NCI-H748 (cell line): Measurements from ENCODE around the gene PEX12.
A peak's percentile ranks its signal among the peaks of the same experiment; 100 is the strongest.
"Not testable (repeated sequence)": the region's sequence is repeated elsewhere in the genome, so short reads cannot be mapped to it uniquely, and the experiment has no call there.

Experiments
- DNase-seq: peaks from one replicate; lab custom pipeline; 2025; ENCODE audit not compliant: unreplicated experiment; lab: John Stamatoyannopoulos, UW

Gene PEX12

GRCh38 chr17:35578929-35579432 lies 610 bp upstream of the PEX12 start:
- DNase-seq, result peak; percentile 16

DNA sequence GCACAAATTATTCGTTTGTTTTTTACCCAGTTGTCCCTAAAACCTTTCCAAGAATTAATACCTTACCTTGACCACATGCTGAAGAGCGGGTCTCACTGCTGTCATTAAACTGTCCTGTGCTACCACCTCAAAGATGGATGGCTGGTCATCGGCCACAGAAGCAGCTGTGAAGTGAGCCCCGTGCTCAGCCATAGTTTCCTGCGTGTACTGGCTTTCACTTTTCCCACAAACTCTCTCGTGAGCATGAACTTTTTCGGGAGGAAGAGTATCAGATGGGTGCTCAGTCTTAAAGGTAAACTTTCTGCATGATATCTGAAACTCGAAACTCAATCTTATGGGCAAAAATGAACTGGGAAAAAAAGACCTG lies 558 bp downstream of the PEX12 start:
- peak; percentile 26 for DNase-seq

- DNase-seq, result no peak
Observed at GRCh38 chr17:35575759-35576158, 2.6 kb downstream of the PEX12 start.

- DNase-seq, result no peak
Observed at GRCh38 chr17:35569405-35569804, 9.0 kb downstream of the PEX12 start.

- DNase-seq, result no peak
Observed at GRCh38 chr17:35568561-35568960, 9.8 kb downstream of the PEX12 start.

DNA sequence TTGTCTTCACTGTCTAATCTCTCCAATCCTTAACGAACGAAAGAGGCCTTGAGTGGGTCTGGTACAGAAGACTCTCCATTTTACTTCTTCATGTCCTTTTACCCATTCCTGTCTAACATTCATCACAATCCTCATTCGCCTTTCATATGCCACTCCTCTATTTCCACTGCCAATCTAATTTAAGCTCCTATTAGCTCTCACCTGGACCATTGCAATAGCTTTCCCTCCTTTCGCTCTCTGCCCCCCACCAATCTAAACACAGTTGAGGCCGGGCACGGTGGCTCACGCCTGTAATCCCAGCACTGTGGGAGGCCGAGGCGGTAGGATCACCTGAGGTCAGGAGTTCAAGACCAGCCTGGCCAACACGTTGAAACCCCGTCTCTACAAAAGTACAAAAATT lies 11.4 kb downstream of the PEX12 start:
- no peak for DNase-seq

- DNase-seq, result not testable (repeated sequence)
Observed at GRCh38 chr17:35563181-35563580, 15.2 kb downstream of the PEX12 start.

DNA sequence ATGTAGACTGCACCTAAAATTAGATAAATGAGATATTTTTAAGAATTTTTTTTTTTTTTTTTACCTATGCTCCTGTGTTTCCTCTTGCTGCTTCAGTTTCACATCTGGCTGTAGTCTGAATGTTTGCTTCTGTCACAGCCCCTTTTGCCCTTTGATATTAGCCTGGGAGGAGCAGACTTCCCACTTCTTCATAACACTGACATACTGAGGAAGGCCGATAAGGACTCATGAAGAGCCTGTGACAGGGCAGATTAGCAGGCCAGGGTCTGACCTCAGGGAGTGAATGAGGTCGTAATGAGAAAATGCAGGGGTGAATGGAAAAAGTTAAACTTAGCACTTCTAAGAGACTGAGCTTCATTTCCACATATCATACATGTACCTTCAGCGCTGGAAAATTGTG lies 17.7 kb downstream of the PEX12 start, which contains the start of gene SLFN14:
Gene SLFN14 (minus strand): TSS at position 117 of the 400 bp plus-strand sequence. CDS start 2,757 bp downstream, outside the sequence.
- no peak for DNase-seq

GRCh38 chr17:35559495-35560210 lies 18.7 kb downstream of the PEX12 start:
- no peak for DNase-seq

DNA sequence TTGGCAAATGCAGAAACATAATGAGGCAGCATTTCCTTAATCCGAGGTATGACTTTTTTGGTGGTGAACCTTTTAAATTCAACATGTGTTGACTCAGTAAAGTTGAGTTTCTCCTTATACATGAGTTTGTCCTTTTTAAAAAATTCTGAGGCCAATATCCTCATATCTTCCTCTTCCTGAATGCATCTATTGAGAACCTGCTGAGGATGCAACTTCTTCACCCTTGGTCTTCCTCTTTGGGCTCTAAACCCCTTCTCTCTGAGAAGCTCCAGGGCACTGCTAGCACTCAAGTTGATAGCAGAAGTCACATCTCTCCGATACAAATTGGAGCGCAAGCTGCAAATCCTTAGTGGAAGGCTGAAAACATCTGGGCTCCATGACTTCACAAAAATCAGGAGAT lies 21.0 kb downstream of the PEX12 start:
- DNase-seq, result no peak

- DNase-seq, result no peak
Observed at GRCh38 chr17:35555691-35556090, 22.7 kb downstream of the PEX12 start.

DNA sequence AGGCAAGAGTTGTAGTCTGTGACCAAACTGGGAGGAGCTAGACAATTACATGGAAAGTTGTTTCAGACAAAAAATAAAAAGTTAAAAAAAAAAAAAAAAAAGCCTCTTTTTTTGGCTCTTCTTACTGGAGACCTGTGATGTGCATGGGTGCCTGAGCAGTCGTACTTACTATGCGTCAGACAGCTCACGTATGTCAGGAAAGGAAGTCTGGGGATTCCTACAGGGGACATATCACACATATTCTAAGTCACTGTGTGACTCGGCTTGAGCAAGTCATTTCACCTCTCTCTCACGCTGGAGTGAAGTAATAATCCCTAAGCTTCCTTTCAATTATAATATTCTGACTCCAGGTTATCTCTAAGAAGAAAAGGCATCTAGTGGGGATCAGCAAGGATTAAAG lies 23.7 kb downstream of the PEX12 start:
- DNase-seq, result no peak

- no peak for DNase-seq
Observed at GRCh38 chr17:35553310-35553709, 25.1 kb downstream of the PEX12 start.

- no peak for DNase-seq
Observed at GRCh38 chr17:35548978-35549377, 29.4 kb downstream of the PEX12 start.

- DNase-seq, result no peak
Observed at GRCh38 chr17:35548208-35548810, 30.1 kb downstream of the PEX12 start.

DNA sequence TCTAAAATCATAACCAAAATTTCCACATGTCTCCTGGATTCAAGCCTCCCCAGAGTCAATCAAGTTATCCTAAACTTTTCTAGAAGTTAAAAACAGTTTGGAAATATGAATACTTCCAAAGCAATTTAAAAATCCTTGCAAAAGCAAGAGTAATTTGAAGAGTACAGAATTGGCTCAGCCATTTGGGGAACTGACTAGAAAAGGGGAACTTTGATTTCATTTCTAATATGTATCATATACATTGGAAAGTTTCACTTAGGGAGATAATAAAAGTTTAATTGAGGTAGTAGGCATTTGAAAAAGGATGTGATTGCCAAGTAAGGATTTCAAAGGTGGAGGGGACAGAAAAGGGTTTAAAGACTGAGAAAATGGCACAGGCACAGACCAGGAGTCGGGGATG lies 31.9 kb downstream of the PEX12 start:
- DNase-seq, result no peak

- DNase-seq, result no peak
Observed at GRCh38 chr17:35545150-35545549, 33.2 kb downstream of the PEX12 start.

- DNase-seq, result no peak
Observed at GRCh38 chr17:35543856-35544255, 34.5 kb downstream of the PEX12 start.

DNA sequence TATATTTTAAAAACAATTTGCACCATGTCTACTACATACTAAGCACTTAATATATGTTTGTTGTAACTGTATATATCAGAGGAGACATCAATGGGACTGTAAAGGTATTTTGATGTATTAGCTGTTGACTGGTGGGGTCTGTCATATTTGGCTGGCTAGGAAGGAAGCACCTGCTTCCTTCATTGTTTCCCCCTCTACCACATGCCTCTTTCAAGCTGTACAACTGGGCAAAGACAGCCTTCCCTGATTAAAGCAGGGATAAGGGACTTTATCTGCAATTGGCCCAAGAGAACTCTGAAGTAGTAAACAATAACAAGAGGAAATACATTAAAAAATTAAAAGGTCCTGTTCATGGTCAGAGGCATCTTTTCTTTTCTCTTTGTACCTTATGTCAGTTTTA lies 35.4 kb downstream of the PEX12 start:
- no peak for DNase-seq

DNA sequence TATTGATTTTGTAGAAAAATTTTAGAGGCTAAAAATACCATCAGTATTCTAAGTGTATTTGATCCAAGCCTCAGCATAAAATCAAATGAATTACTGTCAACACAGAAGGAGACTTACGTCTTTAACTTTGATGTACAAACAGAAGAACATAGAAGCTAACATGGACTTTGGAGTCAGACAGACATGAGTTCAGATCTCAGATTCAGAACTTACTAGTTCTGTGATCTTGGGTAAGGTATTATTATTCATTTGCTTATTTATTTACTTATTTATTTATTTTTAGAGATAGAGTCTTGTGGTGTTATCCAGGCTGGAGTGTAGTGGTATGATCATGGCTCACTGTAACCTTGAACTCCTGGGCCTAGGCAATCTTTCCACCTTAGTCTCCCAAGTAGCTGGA lies 36.9 kb downstream of the PEX12 start:
- DNase-seq, result no peak

DNA sequence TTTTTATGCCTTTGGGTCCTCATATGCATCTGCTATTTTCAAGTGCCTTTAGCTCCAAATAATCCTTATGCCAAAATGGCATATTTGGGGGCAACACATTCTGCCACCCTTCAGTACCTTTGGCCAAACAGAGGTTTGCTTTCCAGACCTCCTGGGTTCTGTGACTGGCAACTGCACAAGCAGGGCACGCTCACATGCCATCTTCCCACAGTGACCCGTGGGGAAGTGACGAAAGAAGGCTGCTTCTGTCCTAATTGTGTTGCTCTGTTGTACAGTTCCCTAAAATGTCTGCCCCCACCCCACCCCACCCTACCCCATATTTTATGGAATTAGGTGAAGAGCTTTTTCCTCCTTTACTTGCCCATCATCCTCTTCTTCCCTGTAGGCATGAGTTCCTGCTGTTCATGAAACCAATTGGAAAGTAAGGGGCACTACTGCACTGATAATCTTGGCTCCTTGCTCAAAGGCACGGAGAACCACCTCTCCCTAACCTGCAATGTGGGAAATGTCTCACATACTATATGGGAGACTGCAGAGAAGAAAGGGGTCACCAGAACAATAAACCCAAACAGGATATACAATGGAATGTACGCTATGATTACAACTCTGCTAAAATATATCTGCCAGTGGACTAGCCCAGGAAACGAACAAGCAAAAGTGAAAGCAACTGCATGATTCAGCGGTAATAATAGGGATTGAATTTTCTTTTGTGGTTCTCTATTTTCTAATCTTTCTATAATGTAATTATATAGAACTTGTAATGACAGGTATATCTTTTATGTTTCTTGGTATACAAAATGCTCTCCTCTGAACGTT lies 37.6 kb downstream of the PEX12 start:
- DNase-seq, result no peak

DNA sequence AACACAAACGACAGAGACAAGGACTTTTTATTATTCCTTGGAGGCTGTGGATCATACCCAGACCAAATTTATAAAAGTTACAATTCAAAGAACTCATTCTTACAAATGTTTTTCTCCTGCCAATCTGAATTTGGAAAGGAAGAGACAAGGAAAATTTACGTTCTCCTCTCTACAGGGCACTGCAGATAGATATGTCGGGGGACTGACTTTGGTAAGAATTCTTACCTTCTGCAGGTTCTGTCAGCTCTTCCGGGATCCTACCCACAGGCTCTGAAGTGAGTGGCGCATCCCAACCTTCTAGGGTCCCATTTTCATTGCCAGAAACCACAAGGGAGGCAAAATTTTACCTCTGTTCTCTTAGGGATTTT lies 38.7 kb downstream of the PEX12 start:
- DNase-seq, result no peak
